Endothelial cell (in vitro differentiated cells): ENCODE measurements around the gene FFAR1. TPM values are rescaled to one million over a fixed set of nuclear protein-coding genes. Genes with fewer than 3 reads are reported as not detected.

Source experiments
- DNase-seq: peaks from one replicate; pipeline ENCODE4 v3.0.0; 2021; ENCODE audit warnings: low spot score
- H3K27ac Mint-ChIP-seq: one replicate; pipeline ENCODE4 v1.8.0; 2021; ENCODE audit warnings: mixed read lengths, inconsistent platforms; ENCODE audit not compliant: unreplicated experiment
- H3K27me3 Mint-ChIP-seq: one replicate; pipeline ENCODE4 v1.8.0; 2021; ENCODE audit warnings: mild to moderate bottlenecking, moderate library complexity, mixed read lengths, inconsistent platforms; ENCODE audit not compliant: unreplicated experiment
- H3K36me3 Mint-ChIP-seq: one replicate; pipeline ENCODE4 v1.8.0; 2021; ENCODE audit warnings: mild to moderate bottlenecking, low read depth, mixed read lengths, inconsistent platforms; ENCODE audit not compliant: unreplicated experiment
- H3K4me1 Mint-ChIP-seq: one replicate; pipeline ENCODE4 v1.8.0; 2021; ENCODE audit warnings: mild to moderate bottlenecking, mixed read lengths, inconsistent platforms; ENCODE audit not compliant: unreplicated experiment
- H3K4me3 Mint-ChIP-seq: one replicate; pipeline ENCODE4 v1.8.0; 2021; ENCODE audit warnings: mild to moderate bottlenecking, mixed read lengths, inconsistent platforms; ENCODE audit not compliant: unreplicated experiment
- H3K9me3 Mint-ChIP-seq: one replicate; pipeline ENCODE4 v1.8.0; 2021; ENCODE audit warnings: mixed read lengths, inconsistent platforms; ENCODE audit not compliant: unreplicated experiment
- microRNA-seq: library from miRNA; unstranded; fragments of <30 nt; microRNA quantifications from one replicate; pipeline ENCODE4, GENCODE V29; 2020; ENCODE audit not compliant: unreplicated experiment
- total RNA-seq: library from RNA; stranded (reverse); fragmentation: NEBNext Ultra II Directional; extraction: Animal tissue kit (Norgen Biotek cat#: 25700); gene quantifications from one replicate; pipeline ENCODE4 v1.2.1, GENCODE V29; 2021; ENCODE audit not compliant: unreplicated experiment
- TF ChIP-seq, protein P1 (sequence below): fragments of 200-600 bp; sonication (generic); IDR thresholded peaks from one replicate; pipeline ENCODE4 v1.5.0; 2021; ENCODE audit warnings: antibody characterized with exemption; ENCODE audit not compliant: unreplicated experiment

The FFAR1 gene
- total RNA-seq, 1 donor from 2014 or later = not detected

DNA sequence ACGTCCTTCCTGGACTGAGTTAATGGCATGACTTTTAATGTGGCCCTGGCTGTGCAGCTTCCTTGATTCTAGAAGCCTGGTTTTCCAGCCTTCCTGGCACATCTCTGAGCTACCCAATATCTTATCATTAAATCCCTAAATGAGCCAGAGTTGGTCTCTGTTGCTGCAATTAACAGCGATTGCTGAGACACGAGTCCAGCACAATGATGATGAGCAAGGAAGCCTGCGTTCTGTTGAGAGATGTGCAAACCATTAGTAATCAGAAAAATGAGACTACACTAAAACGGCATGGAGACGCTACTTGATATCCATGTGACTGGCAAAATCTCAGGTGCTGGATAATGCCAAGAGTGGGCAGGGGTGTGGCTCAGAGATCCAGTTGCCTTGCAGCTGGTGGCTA, 49.4 kb downstream of the FFAR1 start:
- Mint-ChIP-seq H3K27me3 (peaks cover 4% of the 10 kb centered on the region), H3K27ac (no peak overlapping the region), H3K4me3 (no peak overlapping the region), H3K36me3 (no peaks in the 10 kb centered on the region), H3K4me1 (no peaks in the 10 kb centered on the region), H3K9me3 (no peaks in the 10 kb centered on the region)
- TF ChIP-seq, protein P1, sequence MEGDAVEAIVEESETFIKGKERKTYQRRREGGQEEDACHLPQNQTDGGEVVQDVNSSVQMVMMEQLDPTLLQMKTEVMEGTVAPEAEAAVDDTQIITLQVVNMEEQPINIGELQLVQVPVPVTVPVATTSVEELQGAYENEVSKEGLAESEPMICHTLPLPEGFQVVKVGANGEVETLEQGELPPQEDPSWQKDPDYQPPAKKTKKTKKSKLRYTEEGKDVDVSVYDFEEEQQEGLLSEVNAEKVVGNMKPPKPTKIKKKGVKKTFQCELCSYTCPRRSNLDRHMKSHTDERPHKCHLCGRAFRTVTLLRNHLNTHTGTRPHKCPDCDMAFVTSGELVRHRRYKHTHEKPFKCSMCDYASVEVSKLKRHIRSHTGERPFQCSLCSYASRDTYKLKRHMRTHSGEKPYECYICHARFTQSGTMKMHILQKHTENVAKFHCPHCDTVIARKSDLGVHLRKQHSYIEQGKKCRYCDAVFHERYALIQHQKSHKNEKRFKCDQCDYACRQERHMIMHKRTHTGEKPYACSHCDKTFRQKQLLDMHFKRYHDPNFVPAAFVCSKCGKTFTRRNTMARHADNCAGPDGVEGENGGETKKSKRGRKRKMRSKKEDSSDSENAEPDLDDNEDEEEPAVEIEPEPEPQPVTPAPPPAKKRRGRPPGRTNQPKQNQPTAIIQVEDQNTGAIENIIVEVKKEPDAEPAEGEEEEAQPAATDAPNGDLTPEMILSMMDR = no peak
- no peak for DNase-seq

Small RNA genes within 50 kb of the gene (microRNA-seq; reads per million reads assigned to microRNA genes)
- gene MIR5196 = not detected

Other genes starting within 250 kb of the FFAR1 start
- not detected for gene FXYD3, start 232.1 kb upstream of the FFAR1 start, total RNA-seq
- gene LGI4, start 212.8 kb upstream of the FFAR1 start, total RNA-seq = 0.10 TPM
- not detected for gene FXYD1, start 209.1 kb upstream of the FFAR1 start, total RNA-seq
- 0.67 TPM for gene FXYD7, start 204.6 kb upstream of the FFAR1 start, total RNA-seq
- gene FXYD5, start 193.2 kb upstream of the FFAR1 start, total RNA-seq = 78.7 TPM
- not detected for gene FAM187B, start 119.2 kb upstream of the FFAR1 start, total RNA-seq
- gene LSR, start 98.9 kb upstream of the FFAR1 start, total RNA-seq = 35.9 TPM
- gene USF2, start 78.9 kb upstream of the FFAR1 start, total RNA-seq = 92.2 TPM
- 0.74 TPM for gene HAMP, start 65.4 kb upstream of the FFAR1 start, total RNA-seq
- gene MAG, start 55.7 kb upstream of the FFAR1 start, total RNA-seq = not detected
- not detected for gene CD22, start 18.7 kb upstream of the FFAR1 start, total RNA-seq
- gene FFAR3, start 10.6 kb downstream of the FFAR1 start, total RNA-seq = not detected
- gene GPR42, start 23.2 kb downstream of the FFAR1 start, total RNA-seq = not detected
- gene FFAR2, start 100.4 kb downstream of the FFAR1 start, total RNA-seq = 0.46 TPM
- gene KRTDAP, start 142.6 kb downstream of the FFAR1 start, total RNA-seq = not detected
- 56.9 TPM for gene DMKN, start 165.7 kb downstream of the FFAR1 start, total RNA-seq
- 0.18 TPM for gene SBSN, start 180.4 kb downstream of the FFAR1 start, total RNA-seq
- not detected for gene GAPDHS, start 185.6 kb downstream of the FFAR1 start, total RNA-seq
- gene TMEM147, start 197.7 kb downstream of the FFAR1 start, total RNA-seq = 62.0 TPM
- not detected for gene ATP4A, start 215.8 kb downstream of the FFAR1 start, total RNA-seq
- gene PMIS2, start 238.3 kb downstream of the FFAR1 start, total RNA-seq = not detected